SHP77 treated with DMSO at 0.1 percent for 48 hours (cell line): ENCODE measurements around the gene AP2B1.
A peak's percentile ranks its signal among the peaks of the same experiment; 100 is the strongest.
"Not testable (repeated sequence)": the region's sequence is repeated elsewhere in the genome, so short reads cannot be mapped to it uniquely, and the experiment has no call there.

Source experiments
- DNase-seq: peaks from one replicate; lab custom pipeline; 2025; lab: John Stamatoyannopoulos, UW

AP2B1 gene

DNA sequence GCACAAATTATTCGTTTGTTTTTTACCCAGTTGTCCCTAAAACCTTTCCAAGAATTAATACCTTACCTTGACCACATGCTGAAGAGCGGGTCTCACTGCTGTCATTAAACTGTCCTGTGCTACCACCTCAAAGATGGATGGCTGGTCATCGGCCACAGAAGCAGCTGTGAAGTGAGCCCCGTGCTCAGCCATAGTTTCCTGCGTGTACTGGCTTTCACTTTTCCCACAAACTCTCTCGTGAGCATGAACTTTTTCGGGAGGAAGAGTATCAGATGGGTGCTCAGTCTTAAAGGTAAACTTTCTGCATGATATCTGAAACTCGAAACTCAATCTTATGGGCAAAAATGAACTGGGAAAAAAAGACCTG, 9.3 kb upstream of the AP2B1 start:
- DNase-seq: no peak

DNA sequence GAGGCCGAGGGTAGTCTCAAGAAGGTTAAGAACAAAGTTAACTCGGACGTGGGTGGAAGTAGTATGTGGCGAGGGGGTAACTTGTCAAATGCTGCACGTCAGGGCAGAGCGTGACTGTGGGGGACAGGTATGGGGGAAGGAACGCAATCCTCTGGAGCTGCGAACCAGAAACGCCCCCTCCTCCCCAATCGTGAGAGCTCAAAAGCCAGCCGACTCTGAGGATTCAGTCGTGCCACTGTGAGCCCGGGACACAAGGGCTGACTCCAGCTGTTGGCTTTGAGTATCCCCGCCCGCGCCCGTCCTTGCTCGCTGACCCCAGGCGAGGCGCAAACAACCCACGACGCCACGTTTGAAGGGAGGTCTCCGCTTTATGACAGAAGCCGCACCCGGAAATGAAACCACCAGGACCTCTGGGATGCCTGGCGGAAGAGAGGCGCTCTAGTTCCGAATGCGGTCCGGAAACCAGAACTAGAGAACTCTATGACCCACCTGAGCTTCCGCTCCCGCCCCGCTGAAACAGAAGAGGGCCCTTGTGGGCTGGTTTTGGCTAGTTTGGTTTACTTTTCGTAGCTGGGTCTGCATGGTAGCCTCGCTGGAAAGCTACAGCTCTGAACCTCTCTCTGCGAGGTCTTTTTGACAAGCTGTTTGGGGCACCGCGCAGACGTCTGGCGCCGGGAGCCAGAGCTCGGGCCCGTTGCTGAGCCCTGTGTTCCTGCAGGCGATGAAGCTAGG, 8.8 kb upstream of the AP2B1 start, which contains the start of gene PEX12:
Gene PEX12, minus strand, starts transcription at position 375 of the 732 bp plus-strand sequence. CDS start 550 bp downstream, outside the sequence.
- DNase-seq: peak; percentile 77

DNA sequence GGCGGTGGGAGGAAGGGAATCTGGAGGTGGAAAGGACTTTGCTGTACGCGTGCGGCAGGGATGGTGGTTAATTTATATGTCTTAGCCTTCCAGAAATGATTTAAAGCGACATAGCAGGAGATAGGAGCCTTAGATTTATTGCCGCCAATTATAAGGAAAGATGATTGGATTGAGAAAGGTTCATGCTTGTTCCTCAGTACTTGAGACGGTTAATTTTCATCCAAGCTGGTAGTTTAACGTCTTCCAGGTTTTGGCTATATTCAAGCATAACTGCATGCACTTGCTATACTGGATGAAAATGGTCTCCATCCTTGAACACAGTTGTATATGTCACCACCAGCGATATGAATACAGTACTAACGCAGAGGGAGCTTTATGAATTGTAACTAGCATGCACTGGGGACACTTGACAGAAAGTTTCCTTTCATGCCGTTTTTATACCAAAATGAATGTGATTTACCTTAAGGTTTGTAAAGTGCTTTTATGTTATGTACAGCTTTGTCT, 8.1 kb upstream of the AP2B1 start:
- DNase-seq: no peak

GRCh38 chr17:35584061-35584460, 3.1 kb upstream of the AP2B1 start:
- no peak for DNase-seq

GRCh38 chr17:35586569-35587073, 501 bp upstream of the AP2B1 start:
- no peak for DNase-seq

GRCh38 chr17:35588196-35588920, 1.2 kb downstream of the AP2B1 start:
- no peak for DNase-seq

GRCh38 chr17:35596072-35596471, 8.9 kb downstream of the AP2B1 start:
- no peak for DNase-seq

DNA sequence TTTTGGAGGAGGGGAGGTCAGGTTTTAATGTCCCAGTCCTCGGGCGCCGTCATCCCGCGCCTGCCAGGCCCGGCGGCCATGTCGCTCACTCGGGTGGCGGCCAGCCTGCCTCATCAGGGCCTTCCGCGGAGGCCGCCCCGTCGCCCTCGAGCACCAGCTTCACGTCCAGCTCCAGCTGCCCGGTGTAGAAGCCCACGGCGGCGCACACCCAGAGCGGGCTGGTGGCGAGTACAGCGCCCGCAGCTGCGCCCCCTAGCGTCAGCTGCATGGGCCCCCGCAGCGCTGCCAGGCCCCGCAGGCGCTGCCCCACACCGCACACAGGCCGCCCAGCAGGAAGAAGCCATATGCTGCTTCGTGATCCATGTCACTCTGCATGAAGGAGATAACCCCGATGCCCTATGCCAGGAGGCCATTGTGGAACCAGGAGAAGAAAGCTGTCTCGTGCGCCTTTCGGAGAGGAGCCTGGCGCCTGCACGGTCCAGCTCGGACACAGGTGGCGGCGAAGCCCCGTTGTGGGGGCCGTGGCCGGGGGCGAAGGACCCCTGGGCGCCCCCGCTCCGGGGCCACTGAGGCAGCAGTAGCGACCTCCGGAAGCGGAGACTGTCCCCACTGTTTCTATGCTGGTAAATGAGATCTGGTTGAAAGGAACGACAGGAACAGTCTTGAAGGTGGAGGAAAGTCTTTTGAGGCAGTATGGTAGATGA, 9.6 kb downstream of the AP2B1 start:
- DNase-seq: no peak

DNA sequence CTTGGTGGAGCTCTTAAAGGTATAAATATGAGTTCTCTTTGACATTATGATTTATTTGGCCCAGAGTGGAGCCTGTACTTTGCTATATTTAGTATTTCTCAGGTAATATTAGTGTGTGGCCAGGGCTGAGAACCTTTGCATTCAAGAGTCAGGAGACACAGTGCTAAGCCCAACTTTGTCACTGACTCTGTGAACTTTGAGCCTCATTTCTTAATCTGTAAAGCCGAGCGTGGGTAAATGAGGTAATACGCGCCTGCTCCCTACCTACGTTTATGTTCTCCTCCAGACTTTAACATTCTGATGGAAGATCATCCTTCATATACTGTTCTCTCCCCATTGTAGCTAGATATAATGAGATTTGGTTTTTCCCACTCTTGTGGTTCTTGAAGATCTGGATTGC, 10.5 kb downstream of the AP2B1 start:
- DNase-seq: no peak

GRCh38 chr17:35603674-35604073, 16.6 kb downstream of the AP2B1 start:
- DNase-seq: no peak

DNA sequence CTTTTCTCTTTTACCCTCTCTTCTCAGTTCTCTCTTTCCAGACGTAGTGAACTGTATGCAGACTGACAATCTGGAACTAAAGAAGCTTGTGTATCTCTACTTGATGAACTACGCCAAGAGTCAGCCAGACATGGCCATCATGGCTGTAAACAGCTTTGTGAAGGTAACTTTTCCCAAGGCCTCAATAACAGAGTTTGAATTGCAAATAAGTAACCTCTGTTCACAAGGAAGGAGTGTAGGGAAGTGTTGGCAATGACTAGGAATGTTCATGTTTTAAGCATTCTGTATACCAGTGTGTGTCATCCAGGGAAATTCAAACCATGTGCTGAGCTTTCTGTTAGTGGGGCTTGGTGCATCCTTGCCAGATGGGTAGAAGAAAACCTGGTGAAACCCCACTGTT, 18.6 kb downstream of the AP2B1 start:
- DNase-seq: no peak

GRCh38 chr17:35607239-35607847, 20.2 kb downstream of the AP2B1 start:
- DNase-seq: no peak

- no peak for DNase-seq
These were observed 22.7 kb downstream of the AP2B1 start for GRCh38 chr17:35609831-35610230.

- DNase-seq: not testable (repeated sequence)
These were observed 23.6 kb downstream of the AP2B1 start for GRCh38 chr17:35610746-35611145.

DNA sequence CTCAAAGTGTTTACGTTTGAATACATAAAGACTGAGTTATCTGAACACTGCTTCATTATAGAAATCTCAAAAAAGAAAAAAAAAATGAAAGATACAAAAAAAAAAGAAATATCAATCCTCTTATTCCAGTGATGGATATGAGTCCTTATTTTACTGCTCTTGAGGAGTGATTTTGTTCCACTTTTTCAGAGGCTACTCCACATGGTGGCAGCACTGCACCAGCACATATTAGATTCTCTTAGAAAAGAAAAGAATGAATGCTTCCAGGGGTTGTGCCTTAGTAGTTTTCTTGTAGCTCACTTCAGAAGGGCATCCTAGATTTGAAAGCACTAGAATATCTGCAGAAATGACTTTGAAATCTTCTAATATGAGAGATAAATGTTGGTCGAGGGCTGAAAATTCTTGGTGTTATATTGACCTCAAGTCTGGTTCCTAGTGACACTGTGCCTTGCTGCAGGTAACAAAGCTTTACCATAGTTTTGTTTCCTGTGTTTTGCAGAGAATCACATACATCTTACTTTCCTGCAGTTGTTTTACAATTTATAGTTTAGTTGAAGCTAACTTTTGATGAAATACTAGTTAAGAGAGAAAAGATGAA, 25.9 kb downstream of the AP2B1 start:
- DNase-seq: no peak

GRCh38 chr17:35614810-35615209, 27.7 kb downstream of the AP2B1 start:
- no peak for DNase-seq

DNA sequence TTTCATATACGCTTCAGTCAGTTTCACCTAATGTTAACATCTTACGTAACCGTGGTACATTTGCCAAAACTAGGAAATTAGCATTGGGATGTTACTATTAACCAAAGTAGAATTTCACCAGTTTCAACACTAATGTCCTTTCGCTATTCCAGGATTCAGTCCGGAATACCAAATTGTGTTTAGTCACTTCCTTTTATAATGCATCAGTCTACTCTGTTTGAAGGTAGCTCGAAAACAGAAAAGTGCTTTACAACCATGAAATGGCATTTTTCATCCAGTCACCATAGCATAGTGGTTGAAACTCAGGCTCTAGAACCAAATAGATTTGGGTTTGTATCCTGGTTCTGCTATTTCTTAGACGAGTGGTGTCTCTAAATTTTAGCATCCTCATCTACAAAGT, 29.4 kb downstream of the AP2B1 start:
- DNase-seq: no peak

DNA sequence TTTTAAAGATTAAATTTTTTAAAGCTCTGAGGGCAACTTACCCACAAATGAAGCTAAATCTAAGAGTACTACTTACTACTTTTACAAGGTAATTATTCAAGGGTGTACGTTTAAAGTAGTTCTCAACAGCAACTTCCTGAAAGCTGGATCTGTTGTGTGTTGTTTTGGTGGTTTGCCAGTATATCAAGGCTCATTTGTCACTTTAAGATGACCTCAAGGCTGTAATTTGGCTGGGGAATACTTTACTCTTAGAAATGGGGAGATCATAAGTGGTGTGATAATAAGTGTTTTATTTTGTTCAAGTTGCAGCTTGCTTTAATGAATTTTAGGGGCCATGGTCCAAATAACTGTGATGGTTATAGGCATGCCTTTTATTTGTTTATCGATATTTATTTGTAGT, 30.4 kb downstream of the AP2B1 start:
- no peak for DNase-seq

GRCh38 chr17:35618628-35619027, 31.5 kb downstream of the AP2B1 start:
- DNase-seq: no peak

DNA sequence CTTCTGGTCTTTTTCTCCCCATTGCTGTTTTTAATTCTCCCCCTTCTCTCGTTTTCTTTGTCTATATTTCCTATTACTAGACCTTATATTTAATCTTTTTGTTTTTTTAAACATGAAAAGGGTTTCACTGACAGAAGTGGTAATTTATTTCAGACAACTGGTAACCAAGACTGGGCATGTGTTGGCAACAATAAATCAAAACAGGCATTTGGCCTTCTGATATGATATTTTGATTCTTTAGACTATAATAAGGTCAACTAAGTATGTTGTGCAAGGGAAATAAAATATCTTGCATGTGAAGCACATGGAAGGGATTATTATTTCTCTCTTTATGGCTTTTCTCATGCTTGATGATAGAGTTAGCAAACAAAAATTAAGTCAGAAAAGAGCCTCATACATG, 34.6 kb downstream of the AP2B1 start:
- DNase-seq: no peak

- DNase-seq: no peak
These were observed 40.3 kb downstream of the AP2B1 start for GRCh38 chr17:35627417-35627816.
